ENCODE data around the gene LBR.
"Not testable (repeated sequence)": the region's sequence is repeated elsewhere in the genome, so short reads cannot be mapped to it uniquely, and the experiment has no call there.

Gene LBR

DNA sequence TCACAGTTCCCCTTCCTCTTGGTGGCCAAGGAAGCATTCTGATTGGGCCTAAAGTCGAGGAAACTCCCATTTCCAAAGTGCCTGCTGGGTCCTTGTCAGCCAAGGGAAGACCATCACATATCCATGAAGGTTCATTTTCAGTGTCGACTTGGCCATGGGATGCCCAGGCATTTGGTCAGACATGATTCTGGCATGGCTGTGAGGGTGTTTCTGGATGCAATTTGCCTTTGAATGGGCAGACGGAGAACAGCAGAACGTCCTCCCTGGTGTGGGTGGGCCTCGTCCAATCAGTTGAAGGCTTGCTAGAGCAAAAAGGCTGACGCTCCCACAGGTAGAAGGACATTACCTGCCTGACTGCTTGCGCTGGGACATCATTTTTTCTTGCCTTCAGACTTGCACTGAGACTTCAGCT is 48.3 kb upstream of the LBR start:
- no peak overlapping the region for H3K27ac ChIP-seq (ENCODE audit: low read depth, low read length, poor library complexity, severe bottlenecking)
- H4K20me1 ChIP-seq (ENCODE audit: insufficient read depth, low read length): no peaks in the 10 kb centered on the region
- H3F3A ChIP-seq (ENCODE audit: insufficient read depth, low read length): no peaks in the 10 kb centered on the region
- H3K36me3 ChIP-seq (ENCODE audit: insufficient read depth, low read length): no peaks in the 10 kb centered on the region
- H3K4me1 ChIP-seq (ENCODE audit: insufficient read depth, low read length, severe bottlenecking): peaks cover 18% of the 10 kb centered on the region
- no peaks in the 10 kb centered on the region for H3K9me3 ChIP-seq (ENCODE audit: low read length)
- no peak overlapping the region for H3K4me3 ChIP-seq (ENCODE audit: low read depth, low read length, poor library complexity, severe bottlenecking)
- no peaks in the 10 kb centered on the region for H3K27me3 ChIP-seq (ENCODE audit: insufficient read depth, low read length)
- no peaks in the 10 kb centered on the region for H3K79me2 ChIP-seq (ENCODE audit: insufficient read depth, low read length)
- no peak overlapping the region for H3K9ac ChIP-seq (ENCODE audit: low read length)
- no peak for TF ChIP-seq EZH2 (IDR thresholded peaks at IDR 0.05; ENCODE audit: borderline replicate concordance, low read length)
- TF ChIP-seq, protein P1, sequence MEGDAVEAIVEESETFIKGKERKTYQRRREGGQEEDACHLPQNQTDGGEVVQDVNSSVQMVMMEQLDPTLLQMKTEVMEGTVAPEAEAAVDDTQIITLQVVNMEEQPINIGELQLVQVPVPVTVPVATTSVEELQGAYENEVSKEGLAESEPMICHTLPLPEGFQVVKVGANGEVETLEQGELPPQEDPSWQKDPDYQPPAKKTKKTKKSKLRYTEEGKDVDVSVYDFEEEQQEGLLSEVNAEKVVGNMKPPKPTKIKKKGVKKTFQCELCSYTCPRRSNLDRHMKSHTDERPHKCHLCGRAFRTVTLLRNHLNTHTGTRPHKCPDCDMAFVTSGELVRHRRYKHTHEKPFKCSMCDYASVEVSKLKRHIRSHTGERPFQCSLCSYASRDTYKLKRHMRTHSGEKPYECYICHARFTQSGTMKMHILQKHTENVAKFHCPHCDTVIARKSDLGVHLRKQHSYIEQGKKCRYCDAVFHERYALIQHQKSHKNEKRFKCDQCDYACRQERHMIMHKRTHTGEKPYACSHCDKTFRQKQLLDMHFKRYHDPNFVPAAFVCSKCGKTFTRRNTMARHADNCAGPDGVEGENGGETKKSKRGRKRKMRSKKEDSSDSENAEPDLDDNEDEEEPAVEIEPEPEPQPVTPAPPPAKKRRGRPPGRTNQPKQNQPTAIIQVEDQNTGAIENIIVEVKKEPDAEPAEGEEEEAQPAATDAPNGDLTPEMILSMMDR (IDR thresholded peaks at IDR 0.05; ENCODE audit: low read length): no peak
- no peaks in the 10 kb centered on the region for H3K9me2 ChIP-seq (ENCODE audit: low read depth, low read length)
- H2AFZ ChIP-seq (ENCODE audit: low read length): no peak overlapping the region
- no peak overlapping the region for H3K4me2 ChIP-seq (ENCODE audit: low read length)

GRCh38 chr1:225474986-225475820 is 47.4 kb upstream of the LBR start:
- Histone ChIP-seq H3K4me3 (ENCODE audit: low read depth, low read length, poor library complexity, severe bottlenecking) (no peak overlapping the region), H3K4me2 (ENCODE audit: low read length) (peak overlapping the region; percentile 49; the same call in 1 of the 2 replicates), H2AFZ (ENCODE audit: low read length) (no peak overlapping the region), H3K9me3 (ENCODE audit: low read length) (no peaks in the 10 kb centered on the region), H3K9me2 (ENCODE audit: low read depth, low read length) (no peaks in the 10 kb centered on the region), H3F3A (ENCODE audit: insufficient read depth, low read length) (no peaks in the 10 kb centered on the region), H3K27me3 (ENCODE audit: insufficient read depth, low read length) (no peaks in the 10 kb centered on the region), H3K79me2 (ENCODE audit: insufficient read depth, low read length) (no peaks in the 10 kb centered on the region), H3K36me3 (ENCODE audit: insufficient read depth, low read length) (no peaks in the 10 kb centered on the region), H3K27ac (ENCODE audit: low read depth, low read length, poor library complexity, severe bottlenecking) (no peak overlapping the region), H4K20me1 (ENCODE audit: insufficient read depth, low read length) (no peaks in the 10 kb centered on the region), H3K4me1 (ENCODE audit: insufficient read depth, low read length, severe bottlenecking) (peaks cover 9% of the 10 kb centered on the region), H3K9ac (ENCODE audit: low read length) (no peak overlapping the region)
- no peak for TF ChIP-seq EZH2 (IDR thresholded peaks at IDR 0.05; ENCODE audit: borderline replicate concordance, low read length)
- TF ChIP-seq, protein P1 (IDR thresholded peaks at IDR 0.05; ENCODE audit: low read length): peak; percentile 100

DNA sequence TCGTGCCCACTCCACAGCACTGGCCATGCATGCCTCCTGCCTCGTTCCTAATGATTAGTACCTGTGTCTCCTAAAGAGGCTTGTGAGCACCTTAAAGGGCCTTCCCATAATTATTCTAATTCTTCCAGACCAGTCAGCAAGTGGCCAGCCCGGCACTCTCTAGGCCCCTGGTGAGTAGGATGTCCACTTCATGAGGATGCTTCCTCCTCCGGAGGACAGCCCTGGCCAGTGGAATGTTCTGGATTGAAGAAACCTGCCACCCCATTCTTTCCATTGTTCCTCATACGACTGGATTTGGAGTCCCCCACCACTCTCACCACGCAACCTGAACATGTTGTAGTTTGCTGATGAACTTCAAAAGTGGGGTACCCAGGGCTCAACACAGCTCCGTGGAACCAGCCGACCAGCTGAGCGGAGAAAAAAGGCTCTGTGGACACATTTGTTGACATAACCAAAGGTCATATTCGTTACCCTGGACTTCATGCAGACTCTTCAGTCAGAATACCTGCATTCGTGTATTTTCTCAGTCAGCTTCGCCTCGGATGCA is 46.7 kb upstream of the LBR start:
- no peak overlapping the region for H3K9ac ChIP-seq (ENCODE audit: low read length)
- H3K27ac ChIP-seq (ENCODE audit: low read depth, low read length, poor library complexity, severe bottlenecking): no peak overlapping the region
- H3K4me3 ChIP-seq (ENCODE audit: low read depth, low read length, poor library complexity, severe bottlenecking): no peak overlapping the region
- peaks cover 7% of the 10 kb centered on the region for H3K4me1 ChIP-seq (ENCODE audit: insufficient read depth, low read length, severe bottlenecking)
- no peaks in the 10 kb centered on the region for H3K9me3 ChIP-seq (ENCODE audit: low read length)
- H3K4me2 ChIP-seq (ENCODE audit: low read length): no peak overlapping the region
- H3K9me2 ChIP-seq (ENCODE audit: low read depth, low read length): no peaks in the 10 kb centered on the region
- no peaks in the 10 kb centered on the region for H3K36me3 ChIP-seq (ENCODE audit: insufficient read depth, low read length)
- H4K20me1 ChIP-seq (ENCODE audit: insufficient read depth, low read length): no peaks in the 10 kb centered on the region
- H2AFZ ChIP-seq (ENCODE audit: low read length): no peak overlapping the region
- H3K27me3 ChIP-seq (ENCODE audit: insufficient read depth, low read length): no peaks in the 10 kb centered on the region
- TF ChIP-seq, protein P1 (IDR thresholded peaks at IDR 0.05; ENCODE audit: low read length): no peak
- no peak for TF ChIP-seq EZH2 (IDR thresholded peaks at IDR 0.05; ENCODE audit: borderline replicate concordance, low read length)
- no peaks in the 10 kb centered on the region for H3F3A ChIP-seq (ENCODE audit: insufficient read depth, low read length)
- no peaks in the 10 kb centered on the region for H3K79me2 ChIP-seq (ENCODE audit: insufficient read depth, low read length)

DNA sequence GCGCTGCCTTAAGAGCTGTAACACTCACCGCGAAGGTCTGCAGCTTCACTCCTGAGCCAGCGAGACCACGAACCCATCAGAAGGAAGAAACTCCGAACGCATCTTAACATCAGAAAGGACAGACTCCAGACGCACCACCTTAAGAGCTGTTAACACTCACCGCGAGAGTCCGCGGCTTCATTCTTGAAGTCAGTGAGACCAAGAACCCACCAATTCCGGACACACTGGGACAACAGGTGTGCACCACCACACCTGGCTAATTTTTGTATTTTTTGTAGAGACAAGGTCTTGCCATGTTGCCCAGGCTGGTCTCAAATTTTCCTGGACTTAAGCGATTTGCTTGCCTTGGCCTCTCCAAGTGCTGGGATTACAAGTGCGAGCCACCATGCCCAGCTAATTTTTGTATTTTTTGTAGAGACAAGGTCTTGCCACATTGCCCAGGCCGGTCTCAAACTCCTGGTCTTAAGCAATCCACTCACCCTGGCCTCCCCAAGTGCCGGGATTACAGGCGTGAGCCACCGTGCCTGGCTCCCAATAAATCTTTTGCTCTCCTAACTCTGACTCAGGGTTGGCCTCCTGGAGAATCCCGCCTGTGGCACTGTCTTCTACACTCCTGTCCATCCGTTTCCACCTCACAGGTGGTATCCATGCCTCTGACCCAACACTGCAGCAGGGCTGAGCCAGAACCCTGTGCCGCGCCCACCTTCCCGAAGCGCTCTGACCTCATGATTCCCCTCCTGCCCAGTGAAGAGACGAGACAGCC is 46.0 kb upstream of the LBR start:
- H2AFZ ChIP-seq (ENCODE audit: low read length); H3K9me3 ChIP-seq (ENCODE audit: low read length); H3K9me2 ChIP-seq (ENCODE audit: low read depth, low read length); H3K4me2 ChIP-seq (ENCODE audit: low read length); H3K4me3 ChIP-seq (ENCODE audit: low read depth, low read length, poor library complexity, severe bottlenecking); H3K27me3 ChIP-seq (ENCODE audit: insufficient read depth, low read length); H3K9ac ChIP-seq (ENCODE audit: low read length); H3K36me3 ChIP-seq (ENCODE audit: insufficient read depth, low read length); H3K4me1 ChIP-seq (ENCODE audit: insufficient read depth, low read length, severe bottlenecking); H3K27ac ChIP-seq (ENCODE audit: low read depth, low read length, poor library complexity, severe bottlenecking); H3K79me2 ChIP-seq (ENCODE audit: insufficient read depth, low read length); H3F3A ChIP-seq (ENCODE audit: insufficient read depth, low read length); H4K20me1 ChIP-seq (ENCODE audit: insufficient read depth, low read length): not testable (repeated sequence)

GRCh38 chr1:225473266-225473665 is 45.4 kb upstream of the LBR start:
- H3K4me1 ChIP-seq (ENCODE audit: insufficient read depth, low read length, severe bottlenecking): peaks cover 13% of the 10 kb centered on the region
- not testable (repeated sequence) for H3K79me2 ChIP-seq (ENCODE audit: insufficient read depth, low read length); H3F3A ChIP-seq (ENCODE audit: insufficient read depth, low read length); H3K27me3 ChIP-seq (ENCODE audit: insufficient read depth, low read length); H3K9ac ChIP-seq (ENCODE audit: low read length); H3K4me2 ChIP-seq (ENCODE audit: low read length); H2AFZ ChIP-seq (ENCODE audit: low read length); H3K4me3 ChIP-seq (ENCODE audit: low read depth, low read length, poor library complexity, severe bottlenecking); H3K36me3 ChIP-seq (ENCODE audit: insufficient read depth, low read length); H3K9me2 ChIP-seq (ENCODE audit: low read depth, low read length); H3K27ac ChIP-seq (ENCODE audit: low read depth, low read length, poor library complexity, severe bottlenecking); H4K20me1 ChIP-seq (ENCODE audit: insufficient read depth, low read length); H3K9me3 ChIP-seq (ENCODE audit: low read length)

Measured in OCI-LY1 (cell line).